Inflammatory macrophage treated with lipopolysaccharide for 4 hours (primary cell): ENCODE results near the gene SH2D1B.
A peak's percentile ranks its signal among the peaks of the same experiment; 100 is the strongest.

Experiments used
- DNase-seq: peaks from one replicate; pipeline ENCODE4 v3.0.0-alpha.2; 2020

The SH2D1B gene

GRCh38 chr1:162397943-162398560 lies 13.9 kb downstream of the SH2D1B start:
- DNase-seq = no peak

GRCh38 chr1:162397039-162397448 lies 14.9 kb downstream of the SH2D1B start:
- DNase-seq = no peak

- DNase-seq = no peak
Observed at GRCh38 chr1:162396201-162396906, 15.6 kb downstream of the SH2D1B start.

- DNase-seq = peak; percentile 26
Observed at GRCh38 chr1:162391790-162392563, 20.0 kb downstream of the SH2D1B start.

GRCh38 chr1:162390396-162391185 lies 21.3 kb downstream of the SH2D1B start:
- DNase-seq = no peak

GRCh38 chr1:162389971-162390370 lies 22.0 kb downstream of the SH2D1B start:
- DNase-seq = no peak

- DNase-seq = no peak
Observed at GRCh38 chr1:162389021-162389818, 22.7 kb downstream of the SH2D1B start.

GRCh38 chr1:162388615-162389014 lies 23.3 kb downstream of the SH2D1B start:
- no peak for DNase-seq

- DNase-seq = no peak
Observed at GRCh38 chr1:162388083-162388594, 23.8 kb downstream of the SH2D1B start.

- DNase-seq = no peak
Observed at GRCh38 chr1:162387226-162388082, 24.5 kb downstream of the SH2D1B start.

- no peak for DNase-seq
Observed at GRCh38 chr1:162386292-162387225, 25.4 kb downstream of the SH2D1B start.

- DNase-seq = no peak
Observed at GRCh38 chr1:162385702-162386101, 26.2 kb downstream of the SH2D1B start.

- DNase-seq = no peak
Observed at GRCh38 chr1:162385280-162385623, 26.7 kb downstream of the SH2D1B start.

- no peak for DNase-seq
Observed at GRCh38 chr1:162384601-162385279, 27.2 kb downstream of the SH2D1B start.

- DNase-seq = no peak
Observed at GRCh38 chr1:162384116-162384515, 27.8 kb downstream of the SH2D1B start.

- no peak for DNase-seq
Observed at GRCh38 chr1:162383516-162383915, 28.4 kb downstream of the SH2D1B start.

- DNase-seq = no peak
Observed at GRCh38 chr1:162383091-162383490, 28.8 kb downstream of the SH2D1B start.

- DNase-seq = no peak
Observed at GRCh38 chr1:162381941-162382750, 29.8 kb downstream of the SH2D1B start.
